Adrenal gland (tissue), 12 donors: ENCODE measurements around the gene GDPGP1. TPM values are rescaled to one million over a fixed set of nuclear protein-coding genes. Genes with fewer than 3 reads are reported as not detected.

ENCODE experiments used
- DNase-seq, 7 donors: peaks; one replicate each; pipeline ENCODE4 v3.0.0-alpha.2; 2019 to 2020
- H3K27ac ChIP-seq, 5 donors: fragments of 200-600 bp; sonication (generic) in 4 of 5; 1 replicate in 3 of 5; 2 replicates in 2 of 5; pipeline versions ENCODE4 v1.5.1 to v1.8.0; 2016 to 2020; ENCODE audit warnings: mild to moderate bottlenecking in 1 of 5
- H3K27me3 ChIP-seq: fragments of 200-600 bp; 2 replicates; pipeline ENCODE4 v1.8.0; 2021
- H3K36me3 ChIP-seq, 2 donors: fragments of 200-600 bp; replicated peaks in 1 of 2; 1 replicate in 1 of 2; 2 replicates in 1 of 2; pipeline versions ENCODE4 v1.5.1 to v1.8.0; 2018 to 2022
- H3K4me1 ChIP-seq, 2 donors: fragments of 200-600 bp; replicated peaks in 1 of 2; 1 replicate in 1 of 2; 2 replicates in 1 of 2; pipeline versions ENCODE4 v1.5.1 to v1.8.0; 2018 to 2021
- H3K4me3 ChIP-seq, 4 donors: fragments of 200-600 bp; sonication (generic) in 3 of 4; one replicate each; pipeline ENCODE4 v1.5.1; 2016 to 2018
- H3K9me3 ChIP-seq, 3 donors: fragments of 200-600 bp; sonication (generic) in 1 of 3; replicated peaks in 1 of 3; 1 replicate in 2 of 3; 2 replicates in 1 of 3; pipeline versions ENCODE4 v1.5.1 to v1.8.0; 2016 to 2021
- CTCF ChIP-seq, 6 experiments: fragments of 450-650 bp in 4 of 6; fragments of 200-600 bp in 2 of 6; sonication (generic) in 1 of 6; IDR thresholded peaks; 1 replicate in 5 of 6; 2 replicates in 1 of 6; pipeline versions ENCODE4 v1.5.1 to v1.8.0; 2016 to 2021; ENCODE audit warnings: antibody characterized with exemption in 6 of 6, mild to moderate bottlenecking in 2 of 6, moderate library complexity in 1 of 6
- POLR2A ChIP-seq, 2 donors: fragments of 450-650 bp; IDR thresholded peaks; one replicate each; pipeline ENCODE4 v1.6.1; 2017; ENCODE audit warnings: antibody characterized with exemption in 2 of 2, mild to moderate bottlenecking in 2 of 2, moderate library complexity in 1 of 2
- WGBS, 4 donors: extraction: QIAGEN DNeasy Blood & Tissue Kit in 2 of 4; methylation state at CpG; one replicate each; pipeline versions ENCODE4 v1.1.5 to v1.1.7; 2013 to 2017; 5-methylcytosine and 5-hydroxymethylcytosine counted together
- intact Hi-C, 2 donors: fragments of 100-400 bp; cut with DNase I; formaldehyde crosslinking; loops; one replicate each; pipeline versions ENCODE4 v1.14.1 to v1.15.0; 2022 to 2023
- polyA plus RNA-seq, 3 donors: library from polyadenylated mRNA; stranded (reverse); fragments of 200-250 nt in 2 of 3; fragments of 350-450 nt in 1 of 3; fragmentation: Illumina TruSeq in 1 of 3; extraction: RNeasy Lipid Tissue Mini Kit (QIAGEN cat#74804) in 1 of 3; gene quantifications; one replicate each; pipeline ENCODE4 v1.2.3, GENCODE V29; 2013 to 2014
- total RNA-seq, 9 donors: library from RNA; depleted of rRNA in 4 of 9; stranded (reverse); fragments of >200 nt in 4 of 9; fragments of 120-200 nt in 1 of 9; fragmentation: NEBNext Ultra II Directional in 1 of 9; extraction: Animal tissue kit (Norgen Biotek cat#: 25700) in 1 of 9; gene quantifications; one replicate each; pipeline versions ENCODE4 v1.1.0 to v1.2.4, GENCODE V29; 2013 to 2023
- donor health status: healthy with polysubstance abuse.
- donor health status: Bipolar disorder and iron deficiency.
- donor health status: DM: yes; HTN: yes; CAD: no.
- donor health status: DM: no; HTN: no; CAD: no.
- donor health status: DM: no; HTN: no; CAD: no.
- donor health status: DM: yes; HTN: yes; CAD: no.

The GDPGP1 gene
- total and polyA plus RNA-seq, 12 donors = 2.6 to 17.1 (median 8.5) TPM

DNA sequence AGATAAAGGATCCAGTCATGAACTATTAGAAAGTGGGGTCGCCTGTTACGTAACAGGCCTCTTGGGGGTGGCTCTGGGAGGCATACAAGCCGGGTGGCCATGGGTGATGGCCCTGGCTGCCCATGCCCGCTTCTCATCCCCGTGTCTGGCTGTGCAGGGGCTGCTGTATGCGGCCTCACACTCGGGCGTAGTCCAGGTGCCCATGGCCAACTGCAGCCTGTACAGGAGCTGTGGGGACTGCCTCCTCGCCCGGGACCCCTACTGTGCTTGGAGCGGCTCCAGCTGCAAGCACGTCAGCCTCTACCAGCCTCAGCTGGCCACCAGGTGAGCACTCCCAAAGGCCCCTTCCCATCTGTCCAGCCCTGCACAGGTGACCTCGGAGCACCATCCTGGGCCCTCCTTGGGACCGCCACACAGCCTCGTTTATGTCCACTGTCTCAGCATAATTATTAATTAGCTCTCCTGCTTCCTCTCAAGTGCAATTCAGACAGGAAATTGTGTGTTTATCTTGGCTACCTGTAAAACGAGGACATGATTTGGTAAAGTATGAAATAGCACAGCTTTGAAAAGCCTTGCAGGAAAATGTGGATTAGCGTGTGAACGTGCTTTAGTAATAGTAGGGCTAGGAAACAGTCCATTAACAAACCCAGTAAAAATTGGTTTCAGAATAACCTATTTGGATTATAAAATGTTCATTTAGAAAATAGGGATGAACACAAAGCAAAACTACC is 8.3 kb upstream of the GDPGP1 start:
- Histone ChIP-seq H3K4me3 (no peak overlapping the region), H3K27ac (no peak overlapping the region), H3K27me3 (no peaks in the 10 kb centered on the region), H3K36me3 (peaks cover 0 to 90% of the 10 kb centered on the region in 2 donors), H3K9me3 (no peaks in the 10 kb centered on the region), H3K4me1 (peaks cover 10 to 24% of the 10 kb centered on the region in 2 donors)
- WGBS, 4 donors = 76 to 83% (median 81%) methylated on average over 12 to 18 of the region's 18 CpGs
- TF ChIP-seq CTCF (IDR thresholded peaks at IDR 0.05) = no peak
- no peak for TF ChIP-seq POLR2A (IDR thresholded peaks at IDR 0.05)
- intact Hi-C loops = no loop called here
- DNase-seq = no peak

GRCh38 chr15:90227336-90227735 is 6.7 kb upstream of the GDPGP1 start:
- H3K4me1 ChIP-seq = peaks cover 26 to 34% of the 10 kb centered on the region in 2 donors
- no peaks in the 10 kb centered on the region for H3K9me3 ChIP-seq
- H3K36me3 ChIP-seq = peaks cover 0 to 83% of the 10 kb centered on the region in 2 donors
- WGBS, 4 donors = 78 to 88% (median 84%) methylated on average over 7 of the region's 7 CpGs
- no peaks in the 10 kb centered on the region for H3K27me3 ChIP-seq
- DNase-seq = no peak
- H3K4me3 ChIP-seq = no peak overlapping the region
- intact Hi-C loops = no loop called here
- H3K27ac ChIP-seq = no peak overlapping the region
- TF ChIP-seq POLR2A (IDR thresholded peaks at IDR 0.05) (no peak), CTCF (IDR thresholded peaks at IDR 0.05) (no peak)

- 85 to 90% (median 88%) methylated on average over 13 to 38 of the region's 38 CpGs for WGBS, 4 donors
- H3K9me3 ChIP-seq = no peaks in the 10 kb centered on the region
- TF ChIP-seq POLR2A (IDR thresholded peaks at IDR 0.05) (no peak), CTCF (IDR thresholded peaks at IDR 0.05) (no peak)
- H3K27me3 ChIP-seq = no peaks in the 10 kb centered on the region
- peaks cover 0 to 76% of the 10 kb centered on the region in 2 donors for H3K36me3 ChIP-seq
- DNase-seq = no peak
- intact Hi-C loops = no loop called here
- H3K27ac ChIP-seq = peak overlapping the region in 1 of 5 donors; percentile 28
- H3K4me1 ChIP-seq = peaks cover 30 to 41% of the 10 kb centered on the region in 2 donors
- H3K4me3 ChIP-seq = no peak overlapping the region
These were observed 5.9 kb upstream of the GDPGP1 start for GRCh38 chr15:90227816-90228772.

DNA sequence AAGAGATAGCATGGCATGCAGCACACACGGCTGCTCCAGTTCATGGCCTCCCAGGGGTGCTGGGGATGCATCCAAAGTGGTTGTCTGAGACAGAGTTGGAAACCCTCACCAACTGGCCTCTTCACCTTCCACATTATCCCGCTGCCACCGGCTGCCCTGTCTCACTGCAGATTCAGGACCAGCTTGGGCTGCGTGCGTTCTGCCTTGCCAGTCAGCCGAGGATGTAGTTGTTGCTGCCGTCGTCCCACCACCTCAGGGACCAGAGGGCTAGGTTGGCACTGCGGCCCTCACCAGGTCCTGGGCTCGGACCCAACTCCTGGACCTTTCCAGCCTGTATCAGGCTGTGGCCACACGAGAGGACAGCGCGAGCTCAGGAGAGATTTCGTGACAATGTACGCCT is 5.0 kb upstream of the GDPGP1 start:
- intact Hi-C loops = no loop called here
- Histone ChIP-seq H3K4me3 (no peak overlapping the region), H3K4me1 (peaks cover 30 to 42% of the 10 kb centered on the region in 2 donors), H3K27me3 (no peaks in the 10 kb centered on the region), H3K27ac (peak overlapping the region in 2 of 5 donors; percentile 20 to 97), H3K9me3 (no peaks in the 10 kb centered on the region), H3K36me3 (peaks cover 0 to 67% of the 10 kb centered on the region in 2 donors)
- TF ChIP-seq CTCF (IDR thresholded peaks at IDR 0.05) (no peak), POLR2A (IDR thresholded peaks at IDR 0.05) (no peak)
- WGBS, 4 donors = 83 to 90% (median 86%) methylated on average over 10 to 15 of the region's 15 CpGs
- no peak for DNase-seq
